Measurements from ENCODE around the gene ST6GALNAC3. TPM values are rescaled to one million over a fixed set of nuclear protein-coding genes. Genes with fewer than 3 reads are reported as not detected.

The ST6GALNAC3 gene
- total and polyA plus RNA-seq, 2 experiments from 2014 or later: 29.4 to 33.3 TPM

DNA sequence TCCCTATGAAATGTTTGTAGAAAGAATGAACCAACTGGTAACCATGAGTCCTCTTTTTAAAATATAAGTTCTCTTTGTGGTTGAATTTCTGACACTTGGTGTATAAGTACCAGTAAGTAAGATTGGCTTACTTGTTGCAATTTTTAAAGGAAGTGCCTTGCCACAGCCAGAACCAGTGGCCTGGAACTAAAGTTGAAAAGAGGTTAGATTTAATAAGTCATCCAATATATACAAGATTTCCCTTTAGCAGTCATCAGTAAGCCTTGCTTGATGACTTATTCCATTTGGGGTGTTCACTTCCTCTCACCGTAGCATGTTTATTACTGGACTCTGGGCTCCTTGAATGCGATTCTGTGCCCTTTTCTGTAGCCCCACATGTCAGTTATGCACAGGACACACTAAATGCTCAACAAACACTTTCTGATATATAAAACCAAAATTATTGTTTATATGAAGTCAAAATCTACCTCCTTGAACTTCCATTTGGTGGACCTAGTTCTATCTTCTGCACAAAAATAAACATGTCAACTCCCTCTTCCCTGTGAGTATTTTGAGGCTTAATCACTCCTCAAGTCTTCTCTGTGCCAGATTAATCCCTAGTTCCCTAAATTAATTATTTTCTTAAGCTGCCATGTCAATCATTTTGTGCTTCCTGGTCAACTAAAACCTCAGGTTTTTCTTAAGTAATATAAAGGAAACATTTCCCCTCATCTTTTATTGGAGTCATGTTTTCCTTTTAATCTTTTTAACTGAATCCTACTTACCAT, 218.1 kb downstream of the ST6GALNAC3 start:
- no peaks in the 10 kb centered on the region for H3K79me2 ChIP-seq
- no peaks in the 10 kb centered on the region for H3K4me1 ChIP-seq (ENCODE audit: insufficient read depth)
- H3K27ac ChIP-seq: no peak overlapping the region
- no peak overlapping the region for H3K4me3 ChIP-seq
- H3K36me3 ChIP-seq (replicated peaks; ENCODE audit: insufficient read depth, low read depth): no peaks in the 10 kb centered on the region
- no peaks in the 10 kb centered on the region for H3K9me2 ChIP-seq (replicated peaks; ENCODE audit: insufficient read depth)
- TF ChIP-seq EZH2 (IDR thresholded peaks at IDR 0.05; ENCODE audit: borderline replicate concordance) (no peak), EZH2phosphoT487 (IDR thresholded peaks at IDR 0.05; ENCODE audit: low read depth, severe bottlenecking, unreplicated experiment) (no peak), CTCF (IDR thresholded peaks at IDR 0.05; ENCODE audit: poor library complexity) (no peak)
- 95% methylated on average over 2 of the region's 2 CpGs for WGBS (ENCODE audit: low lambda C conversion rate, missing lambda C conversion rate)
- no peak for DNase-seq (ENCODE audit: low spot score)
- H3K27me3 ChIP-seq: no peaks in the 10 kb centered on the region
- no peaks in the 10 kb centered on the region for H3K9me3 ChIP-seq (ENCODE audit: low read depth)
- no peak overlapping the region for H3K4me2 ChIP-seq
- no peak overlapping the region for H2AFZ ChIP-seq
- H4K20me1 ChIP-seq (ENCODE audit: insufficient read depth, poor library complexity, severe bottlenecking): no peaks in the 10 kb centered on the region

DNA sequence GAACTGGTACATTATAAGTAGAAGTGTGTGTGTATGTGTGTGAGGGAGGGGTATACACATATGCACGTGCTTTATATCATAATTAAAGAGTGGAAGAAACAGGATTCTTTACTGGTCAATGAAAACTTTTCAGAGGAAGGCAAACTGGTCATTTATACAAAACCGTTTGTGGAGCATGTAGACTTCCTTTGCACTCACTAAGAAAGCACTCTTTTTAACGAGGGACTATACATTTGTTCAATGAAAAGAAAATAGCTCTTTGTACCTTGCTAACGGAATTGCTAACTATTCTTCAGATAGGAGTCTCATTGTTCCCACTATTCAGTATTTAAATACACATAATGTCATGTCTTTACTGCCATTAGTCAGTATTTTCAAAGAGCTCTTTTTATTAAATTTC, 219.3 kb downstream of the ST6GALNAC3 start:
- no peak for DNase-seq (ENCODE audit: low spot score)
- Histone ChIP-seq H3K27me3 (no peaks in the 10 kb centered on the region), H3K79me2 (no peaks in the 10 kb centered on the region), H3K9me2 (replicated peaks; ENCODE audit: insufficient read depth) (no peaks in the 10 kb centered on the region), H3K27ac (no peak overlapping the region), H3K4me1 (ENCODE audit: insufficient read depth) (no peaks in the 10 kb centered on the region), H3K4me3 (no peak overlapping the region), H3K36me3 (replicated peaks; ENCODE audit: insufficient read depth, low read depth) (no peaks in the 10 kb centered on the region), H3K4me2 (no peak overlapping the region), H4K20me1 (ENCODE audit: insufficient read depth, poor library complexity, severe bottlenecking) (no peaks in the 10 kb centered on the region), H2AFZ (no peak overlapping the region), H3K9me3 (ENCODE audit: low read depth) (no peaks in the 10 kb centered on the region)
- TF ChIP-seq EZH2phosphoT487 (IDR thresholded peaks at IDR 0.05; ENCODE audit: low read depth, severe bottlenecking, unreplicated experiment) (no peak), CTCF (IDR thresholded peaks at IDR 0.05; ENCODE audit: poor library complexity) (no peak), EZH2 (IDR thresholded peaks at IDR 0.05; ENCODE audit: borderline replicate concordance) (no peak)
- 66% methylated on average over 4 of the region's 4 CpGs for WGBS (ENCODE audit: low lambda C conversion rate, missing lambda C conversion rate)

GRCh38 chr1:76294482-76295194, 220.1 kb downstream of the ST6GALNAC3 start:
- Histone ChIP-seq H3K27me3 (no peaks in the 10 kb centered on the region), H3K79me2 (no peaks in the 10 kb centered on the region), H3K9me2 (replicated peaks; ENCODE audit: insufficient read depth) (no peaks in the 10 kb centered on the region), H3K27ac (no peak overlapping the region), H4K20me1 (ENCODE audit: insufficient read depth, poor library complexity, severe bottlenecking) (no peaks in the 10 kb centered on the region), H3K9me3 (ENCODE audit: low read depth) (no peaks in the 10 kb centered on the region), H3K36me3 (replicated peaks; ENCODE audit: insufficient read depth, low read depth) (no peaks in the 10 kb centered on the region), H3K4me2 (peak overlapping the region; percentile 14), H3K4me1 (ENCODE audit: insufficient read depth) (no peaks in the 10 kb centered on the region), H3K4me3 (no peak overlapping the region), H2AFZ (no peak overlapping the region)
- no peak for DNase-seq (ENCODE audit: low spot score)
- TF ChIP-seq EZH2 (IDR thresholded peaks at IDR 0.05; ENCODE audit: borderline replicate concordance) (no peak), CTCF (IDR thresholded peaks at IDR 0.05; ENCODE audit: poor library complexity) (no peak), EZH2phosphoT487 (IDR thresholded peaks at IDR 0.05; ENCODE audit: low read depth, severe bottlenecking, unreplicated experiment) (no peak)
- WGBS (ENCODE audit: low lambda C conversion rate, missing lambda C conversion rate): 76% methylated on average over 5 of the region's 5 CpGs

Data from hepatocyte (in vitro differentiated cells).